ENCODE data around the gene SLAMF8.
A peak's percentile ranks its signal among the peaks of the same experiment; 100 is the strongest.

Gene SLAMF8

DNA sequence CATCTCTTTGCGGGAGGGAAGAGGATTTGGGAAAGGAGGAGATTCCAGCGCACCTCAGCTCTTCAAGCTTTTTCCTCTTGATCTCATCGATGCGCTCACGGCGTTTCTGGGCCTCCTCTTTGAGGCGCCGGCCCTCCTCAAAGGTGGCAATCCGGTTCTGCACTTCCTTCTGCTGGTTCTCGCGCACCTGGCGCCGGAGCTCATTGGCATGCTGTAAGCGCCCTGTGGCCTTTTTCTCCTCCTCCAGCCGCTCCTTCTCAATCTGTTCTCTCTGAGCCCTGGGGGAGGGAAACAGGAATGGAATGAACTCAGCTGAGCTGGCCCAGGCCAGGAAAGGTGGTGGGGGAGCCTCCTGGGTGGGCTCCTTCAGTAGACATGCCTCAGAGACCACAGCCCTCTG lies 46.2 kb downstream of the SLAMF8 start:
- TF ChIP-seq, protein P1, sequence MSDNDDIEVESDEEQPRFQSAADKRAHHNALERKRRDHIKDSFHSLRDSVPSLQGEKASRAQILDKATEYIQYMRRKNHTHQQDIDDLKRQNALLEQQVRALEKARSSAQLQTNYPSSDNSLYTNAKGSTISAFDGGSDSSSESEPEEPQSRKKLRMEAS (IDR thresholded peaks at IDR 0.05; ENCODE audit: low read depth, low read length): no peak
- TF ChIP-seq MYC (IDR thresholded peaks at IDR 0.05; ENCODE audit: low read depth, low read length) (no peak), POLR2A (IDR thresholded peaks at IDR 0.05; ENCODE audit: extremely low read depth, insufficient read length) (no peak)
- TF ChIP-seq, protein P2, sequence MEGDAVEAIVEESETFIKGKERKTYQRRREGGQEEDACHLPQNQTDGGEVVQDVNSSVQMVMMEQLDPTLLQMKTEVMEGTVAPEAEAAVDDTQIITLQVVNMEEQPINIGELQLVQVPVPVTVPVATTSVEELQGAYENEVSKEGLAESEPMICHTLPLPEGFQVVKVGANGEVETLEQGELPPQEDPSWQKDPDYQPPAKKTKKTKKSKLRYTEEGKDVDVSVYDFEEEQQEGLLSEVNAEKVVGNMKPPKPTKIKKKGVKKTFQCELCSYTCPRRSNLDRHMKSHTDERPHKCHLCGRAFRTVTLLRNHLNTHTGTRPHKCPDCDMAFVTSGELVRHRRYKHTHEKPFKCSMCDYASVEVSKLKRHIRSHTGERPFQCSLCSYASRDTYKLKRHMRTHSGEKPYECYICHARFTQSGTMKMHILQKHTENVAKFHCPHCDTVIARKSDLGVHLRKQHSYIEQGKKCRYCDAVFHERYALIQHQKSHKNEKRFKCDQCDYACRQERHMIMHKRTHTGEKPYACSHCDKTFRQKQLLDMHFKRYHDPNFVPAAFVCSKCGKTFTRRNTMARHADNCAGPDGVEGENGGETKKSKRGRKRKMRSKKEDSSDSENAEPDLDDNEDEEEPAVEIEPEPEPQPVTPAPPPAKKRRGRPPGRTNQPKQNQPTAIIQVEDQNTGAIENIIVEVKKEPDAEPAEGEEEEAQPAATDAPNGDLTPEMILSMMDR (IDR thresholded peaks at IDR 0.05; ENCODE audit: low read depth, low read length): no peak
- DNase-seq (ENCODE audit: low read depth): no peak
- no peak overlapping the region for H3K4me3 ChIP-seq (ENCODE audit: low read depth, low read length)

DNA sequence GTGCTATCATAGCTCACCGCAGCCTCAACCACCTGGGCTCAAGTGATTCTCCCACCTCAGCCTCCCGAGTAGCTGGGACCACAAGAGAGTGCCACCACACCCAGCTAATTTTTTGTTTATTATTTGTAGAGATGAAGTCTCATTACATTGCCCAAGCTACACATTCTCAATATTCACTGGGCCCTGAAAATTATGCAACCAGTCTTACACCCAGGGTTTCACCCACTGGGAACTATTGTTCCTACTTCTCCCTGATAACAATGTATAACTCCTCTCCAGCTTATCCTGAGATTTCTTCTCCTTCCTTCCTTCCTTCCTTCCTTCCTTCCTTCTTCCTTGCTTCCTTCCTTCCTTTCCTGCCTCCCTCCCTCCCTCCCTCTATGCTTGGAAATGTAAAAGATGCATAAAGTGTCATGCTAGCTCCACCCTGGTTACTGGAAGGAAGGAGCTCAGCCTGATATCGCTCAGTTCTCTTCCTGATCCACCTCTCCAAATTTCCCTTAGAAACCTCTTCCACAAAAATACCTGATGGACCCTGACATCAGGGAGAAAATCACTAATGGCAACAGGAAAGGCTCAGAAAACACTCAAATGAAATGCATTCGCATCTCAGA lies 47.0 kb downstream of the SLAMF8 start:
- no peak for DNase-seq (ENCODE audit: low read depth)
- H3K4me3 ChIP-seq (ENCODE audit: low read depth, low read length): no peak overlapping the region
- TF ChIP-seq, protein P1 (IDR thresholded peaks at IDR 0.05; ENCODE audit: low read depth, low read length): no peak
- TF ChIP-seq POLR2A (IDR thresholded peaks at IDR 0.05; ENCODE audit: extremely low read depth, insufficient read length) (no peak), MYC (IDR thresholded peaks at IDR 0.05; ENCODE audit: low read depth, low read length) (no peak)
- TF ChIP-seq, protein P2 (IDR thresholded peaks at IDR 0.05; ENCODE audit: low read depth, low read length): no peak

DNA sequence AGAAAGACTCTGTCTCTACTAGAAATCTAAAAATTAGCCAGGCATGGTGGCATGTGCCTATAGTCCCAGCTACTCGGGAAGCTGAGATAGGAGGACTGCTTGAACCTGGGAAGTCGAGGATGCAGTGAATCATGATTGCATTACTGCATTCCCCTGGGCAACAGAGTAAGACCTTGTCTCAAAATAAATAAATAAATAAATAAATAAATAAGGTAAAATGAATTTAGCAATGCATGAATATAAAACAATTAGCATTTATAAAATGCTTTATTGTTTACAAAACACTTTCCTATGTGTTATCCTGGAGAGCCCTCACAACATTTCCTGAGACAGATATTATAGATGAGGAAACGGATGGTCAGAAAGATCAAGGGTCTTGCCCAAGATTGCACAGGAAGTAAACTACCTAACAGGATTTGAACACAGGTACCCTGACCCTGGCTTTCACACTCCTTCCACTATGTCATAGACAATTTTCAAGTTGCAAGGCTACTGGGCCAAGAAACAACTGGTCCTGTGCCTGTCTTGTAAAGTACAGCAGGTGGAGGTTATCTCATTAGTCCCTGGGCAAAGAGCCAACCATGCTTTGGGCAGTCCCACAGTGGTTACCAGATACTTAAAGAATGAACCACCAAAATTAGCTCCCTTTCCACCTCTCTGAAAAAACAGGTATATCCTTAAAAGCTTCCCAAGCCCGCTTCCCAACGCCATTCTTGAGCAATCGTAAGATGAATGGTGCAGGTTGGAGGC lies 51.2 kb downstream of the SLAMF8 start:
- TF ChIP-seq, protein P1 (IDR thresholded peaks at IDR 0.05; ENCODE audit: low read depth, low read length): no peak
- TF ChIP-seq, protein P2 (IDR thresholded peaks at IDR 0.05; ENCODE audit: low read depth, low read length): no peak
- no peak for TF ChIP-seq POLR2A (IDR thresholded peaks at IDR 0.05; ENCODE audit: extremely low read depth, insufficient read length)
- TF ChIP-seq MYC (IDR thresholded peaks at IDR 0.05; ENCODE audit: low read depth, low read length): no peak
- no peak for DNase-seq (ENCODE audit: low read depth)
- no peak overlapping the region for H3K4me3 ChIP-seq (ENCODE audit: low read depth, low read length)

DNA sequence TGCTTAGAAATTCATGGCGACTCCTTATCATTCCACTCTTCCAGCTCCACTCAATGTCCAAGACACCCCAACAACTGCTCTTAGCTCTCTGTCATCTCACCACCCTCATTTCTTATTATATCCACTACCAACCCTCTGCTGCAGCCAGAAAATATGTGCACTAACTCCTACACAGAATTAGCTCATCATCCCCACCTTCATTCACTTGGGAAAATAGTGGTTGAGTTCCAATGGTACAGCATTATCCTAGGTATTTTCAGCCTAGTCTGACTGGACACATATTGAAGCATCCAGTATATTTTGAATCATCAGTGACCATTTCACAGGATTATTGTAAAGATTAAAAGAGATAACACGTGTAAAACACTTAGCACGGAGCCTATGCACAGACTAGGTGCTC lies 52.5 kb downstream of the SLAMF8 start:
- TF ChIP-seq POLR2A (IDR thresholded peaks at IDR 0.05; ENCODE audit: extremely low read depth, insufficient read length): no peak
- TF ChIP-seq MYC (IDR thresholded peaks at IDR 0.05; ENCODE audit: low read depth, low read length): no peak
- TF ChIP-seq, protein P2 (IDR thresholded peaks at IDR 0.05; ENCODE audit: low read depth, low read length): no peak
- TF ChIP-seq, protein P1 (IDR thresholded peaks at IDR 0.05; ENCODE audit: low read depth, low read length): no peak
- no peak overlapping the region for H3K4me3 ChIP-seq (ENCODE audit: low read depth, low read length)
- DNase-seq (ENCODE audit: low read depth): no peak

DNA sequence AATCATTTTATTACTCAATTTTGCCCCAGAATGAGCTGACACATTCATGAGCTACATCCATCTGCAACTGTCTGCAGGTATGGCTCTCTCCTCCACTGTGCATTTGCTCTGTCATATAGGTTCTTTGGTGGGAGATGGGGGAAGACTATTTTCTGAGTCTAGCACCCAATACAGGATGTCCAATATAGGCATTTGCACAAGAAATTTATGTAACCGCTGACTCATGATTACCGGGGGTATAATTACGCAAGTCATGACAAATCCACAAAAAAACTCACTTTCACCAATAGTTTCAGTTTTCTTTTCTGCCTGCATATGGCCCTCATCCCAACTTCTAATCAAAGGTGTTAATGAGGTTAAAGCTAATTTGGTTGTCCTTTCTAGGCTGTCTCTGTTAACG lies 53.3 kb downstream of the SLAMF8 start:
- H3K4me3 ChIP-seq (ENCODE audit: low read depth, low read length): no peak overlapping the region
- TF ChIP-seq POLR2A (IDR thresholded peaks at IDR 0.05; ENCODE audit: extremely low read depth, insufficient read length) (no peak), MYC (IDR thresholded peaks at IDR 0.05; ENCODE audit: low read depth, low read length) (peak; percentile 50; the same call in 1 of the 2 replicates)
- peak; percentile 88 for DNase-seq (ENCODE audit: low read depth)

DNA sequence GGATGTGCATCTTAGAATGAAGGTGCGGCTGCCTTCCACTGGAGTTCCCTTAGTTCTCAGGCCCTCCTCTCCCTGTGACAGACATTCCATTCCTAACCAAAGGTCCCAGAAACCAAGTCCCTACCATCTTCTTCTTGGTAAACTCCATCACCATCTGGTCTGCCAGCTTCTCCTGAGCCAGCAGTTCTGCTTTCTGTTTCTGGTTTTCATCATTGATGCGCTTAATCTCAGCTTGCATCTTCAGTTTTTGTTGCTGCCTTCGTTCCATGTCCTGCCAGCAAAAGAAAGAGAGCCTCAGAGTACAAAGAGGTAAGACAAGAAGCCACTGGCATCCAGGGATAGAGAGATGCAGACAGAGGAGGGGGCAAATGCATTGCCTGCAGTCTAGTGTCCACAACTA lies 53.8 kb downstream of the SLAMF8 start:
- no peak overlapping the region for H3K4me3 ChIP-seq (ENCODE audit: low read depth, low read length)
- TF ChIP-seq MYC (IDR thresholded peaks at IDR 0.05; ENCODE audit: low read depth, low read length): no peak
- TF ChIP-seq, protein P1 (IDR thresholded peaks at IDR 0.05; ENCODE audit: low read depth, low read length): no peak
- TF ChIP-seq POLR2A (IDR thresholded peaks at IDR 0.05; ENCODE audit: extremely low read depth, insufficient read length): no peak
- peak; percentile 34 for DNase-seq (ENCODE audit: low read depth)

Data from NB4 (cell line).